Measurements from ENCODE around the gene PATE2.

The PATE2 gene

DNA sequence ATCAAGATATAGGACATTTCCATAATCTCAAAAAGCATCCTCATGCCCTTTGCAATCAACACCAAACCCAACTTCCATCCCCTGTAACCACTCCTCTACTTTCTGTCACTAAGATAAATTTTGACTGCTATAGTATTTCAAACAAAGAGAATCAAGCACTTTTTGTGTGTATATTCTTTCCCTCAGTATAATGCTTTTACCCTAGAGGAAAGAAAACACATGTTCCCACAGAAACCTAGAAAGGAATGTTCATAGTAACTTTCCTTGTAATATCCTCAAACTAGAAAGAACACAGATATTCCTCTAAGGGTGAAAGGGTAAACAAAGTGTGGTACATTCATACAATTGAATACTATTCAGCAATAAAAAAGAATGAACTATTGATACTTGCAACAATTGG is 38.0 kb downstream of the PATE2 start:
- H3K27ac ChIP-seq (ENCODE audit: low read depth, low read length), result no peak overlapping the region
- H3K27me3 ChIP-seq (ENCODE audit: control insufficient read depth in 1 of 2, insufficient read depth in 2 of 2, low read length in 2 of 2), result no peaks in the 10 kb centered on the region
- H3K4me1 ChIP-seq (ENCODE audit: control insufficient read depth in 1 of 2, insufficient read depth in 2 of 2, low read length in 2 of 2), result no peaks in the 10 kb centered on the region
- H3K9ac ChIP-seq (ENCODE audit: low read depth in 1 of 2, low read length in 2 of 2), result no peak overlapping the region
- no peaks in the 10 kb centered on the region for H3K36me3 ChIP-seq (ENCODE audit: control insufficient read depth in 1 of 2, insufficient read depth in 2 of 2, low read length in 2 of 2)
- H3K9me3 ChIP-seq (ENCODE audit: control insufficient read depth in 1 of 2, low read length in 2 of 2), result no peaks in the 10 kb centered on the region
- H3K4me3 ChIP-seq (ENCODE audit: low read depth in 1 of 2, low read length in 2 of 2), result no peak overlapping the region

DNA sequence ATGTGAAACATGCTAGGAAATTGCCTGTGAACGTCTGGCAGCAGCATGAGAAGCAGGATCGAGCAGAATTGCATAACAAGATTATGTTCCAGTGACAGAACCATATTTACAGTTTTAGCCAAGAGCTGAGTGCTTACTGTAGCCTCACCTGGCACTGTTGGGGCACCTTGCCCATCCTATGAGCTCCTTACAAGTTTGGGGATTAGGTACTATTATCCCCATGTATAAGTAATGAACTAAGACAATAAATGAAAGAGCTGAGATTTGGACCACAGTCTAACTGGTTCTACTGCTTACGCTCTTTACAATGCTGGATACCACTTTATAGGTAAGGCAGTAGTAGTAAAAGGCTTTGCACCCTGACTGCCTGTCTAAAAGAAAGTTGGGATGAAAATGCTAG is 49.7 kb downstream of the PATE2 start:
- H3K4me1 ChIP-seq (ENCODE audit: control insufficient read depth in 1 of 2, insufficient read depth in 2 of 2, low read length in 2 of 2), result no peaks in the 10 kb centered on the region
- no peak overlapping the region for H3K4me3 ChIP-seq (ENCODE audit: low read depth in 1 of 2, low read length in 2 of 2)
- H3K9me3 ChIP-seq (ENCODE audit: control insufficient read depth in 1 of 2, low read length in 2 of 2), result no peaks in the 10 kb centered on the region
- no peak overlapping the region for H3K27ac ChIP-seq (ENCODE audit: low read depth, low read length)
- no peak overlapping the region for H3K9ac ChIP-seq (ENCODE audit: low read depth in 1 of 2, low read length in 2 of 2)
- peaks cover 0 to 3% of the 10 kb centered on the region in 2 donors for H3K27me3 ChIP-seq (ENCODE audit: control insufficient read depth in 1 of 2, insufficient read depth in 2 of 2, low read length in 2 of 2)
- no peaks in the 10 kb centered on the region for H3K36me3 ChIP-seq (ENCODE audit: control insufficient read depth in 1 of 2, insufficient read depth in 2 of 2, low read length in 2 of 2)
